ENCODE results near the gene HLA-DMB. TPM values are rescaled to one million over a fixed set of nuclear protein-coding genes. Genes with fewer than 3 reads are reported as not detected.
A peak's percentile ranks its signal among the peaks of the same experiment; 100 is the strongest.

Gene HLA-DMB
- total RNA-seq, 2 experiments from 2014 or later, result 3.5 to 3.6 TPM

DNA sequence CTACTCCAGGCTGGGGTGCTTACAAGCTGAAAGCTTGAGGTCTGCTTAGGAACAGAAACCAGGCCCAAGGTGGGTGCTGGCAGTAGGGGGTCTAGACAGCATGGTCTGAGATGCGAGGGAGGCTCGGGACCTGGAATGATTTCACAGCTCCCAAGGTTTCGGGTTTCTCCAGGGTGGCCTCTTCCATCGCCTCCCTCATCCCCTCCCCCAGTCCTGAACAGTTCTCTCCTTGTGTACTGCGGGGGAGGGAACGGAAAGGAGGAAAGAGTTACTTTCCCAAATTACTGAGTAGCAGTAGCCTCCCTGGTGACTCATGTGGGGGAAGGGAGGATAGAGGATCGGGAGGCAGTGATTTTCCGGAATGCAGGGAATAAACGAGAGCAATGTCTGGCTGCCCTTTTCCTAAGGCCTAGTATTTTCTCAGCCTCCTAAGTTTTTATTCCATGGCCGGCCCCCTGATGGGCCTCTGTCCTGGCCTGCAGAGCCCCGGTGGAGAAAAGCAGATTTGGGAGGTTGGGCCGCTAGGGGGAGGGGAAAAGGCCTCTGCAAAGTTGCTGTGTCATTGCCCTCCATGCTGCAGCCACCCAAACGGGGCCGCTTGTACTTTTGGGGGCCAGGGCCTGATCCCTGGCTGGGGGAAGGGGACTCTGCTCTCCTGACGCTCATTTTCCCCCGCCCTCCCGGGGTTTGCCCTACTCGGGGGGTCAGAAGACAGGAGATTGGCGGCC lies 29.0 kb upstream of the HLA-DMB start:
- H3K36me3 Mint-ChIP-seq (ENCODE audit: low read depth), result peaks cover 62% of the 10 kb centered on the region
- ATAC-seq, result peak; percentile 14
- CTCF ChIA-PET, result interaction anchor here (1.0 to 17.0 kb wide), 7 partner anchors 15 to 131 kb away, joined by 4 to 246 read pairs (median 56); partner anchors contain the start of genes HLA-DMA and TAP2
- H3K9me3 Mint-ChIP-seq, result no peaks in the 10 kb centered on the region
- no peaks in the 10 kb centered on the region for H3K27me3 Mint-ChIP-seq
- H3K4me3 Mint-ChIP-seq, result peak overlapping the region; percentile 95
- peaks cover 22% of the 10 kb centered on the region for H3K4me1 Mint-ChIP-seq (ENCODE audit: low read depth)
- POLR2A ChIA-PET, result interaction anchor here (0.7 to 30.4 kb wide), 18 partner anchors 8 to 1072 kb away, joined by 3 to 852 read pairs (median 20); partner anchors contain the start of genes BRD2, HLA-DMA, HLA-DMB and HSD17B8
- intact Hi-C loops (cut with micrococcal nuclease), result loop anchor here (2.0 kb wide), 2 partner anchors 29 to 125 kb away; partner anchors contain the start of genes HLA-DMB and PSMB8
- TF ChIP-seq, protein P1, sequence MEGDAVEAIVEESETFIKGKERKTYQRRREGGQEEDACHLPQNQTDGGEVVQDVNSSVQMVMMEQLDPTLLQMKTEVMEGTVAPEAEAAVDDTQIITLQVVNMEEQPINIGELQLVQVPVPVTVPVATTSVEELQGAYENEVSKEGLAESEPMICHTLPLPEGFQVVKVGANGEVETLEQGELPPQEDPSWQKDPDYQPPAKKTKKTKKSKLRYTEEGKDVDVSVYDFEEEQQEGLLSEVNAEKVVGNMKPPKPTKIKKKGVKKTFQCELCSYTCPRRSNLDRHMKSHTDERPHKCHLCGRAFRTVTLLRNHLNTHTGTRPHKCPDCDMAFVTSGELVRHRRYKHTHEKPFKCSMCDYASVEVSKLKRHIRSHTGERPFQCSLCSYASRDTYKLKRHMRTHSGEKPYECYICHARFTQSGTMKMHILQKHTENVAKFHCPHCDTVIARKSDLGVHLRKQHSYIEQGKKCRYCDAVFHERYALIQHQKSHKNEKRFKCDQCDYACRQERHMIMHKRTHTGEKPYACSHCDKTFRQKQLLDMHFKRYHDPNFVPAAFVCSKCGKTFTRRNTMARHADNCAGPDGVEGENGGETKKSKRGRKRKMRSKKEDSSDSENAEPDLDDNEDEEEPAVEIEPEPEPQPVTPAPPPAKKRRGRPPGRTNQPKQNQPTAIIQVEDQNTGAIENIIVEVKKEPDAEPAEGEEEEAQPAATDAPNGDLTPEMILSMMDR (IDR thresholded peaks at IDR 0.05), result peak; percentile 34
- DNase-seq, result peak; percentile 90
- H3K27ac Mint-ChIP-seq, result peak overlapping the region; percentile 99

DNA sequence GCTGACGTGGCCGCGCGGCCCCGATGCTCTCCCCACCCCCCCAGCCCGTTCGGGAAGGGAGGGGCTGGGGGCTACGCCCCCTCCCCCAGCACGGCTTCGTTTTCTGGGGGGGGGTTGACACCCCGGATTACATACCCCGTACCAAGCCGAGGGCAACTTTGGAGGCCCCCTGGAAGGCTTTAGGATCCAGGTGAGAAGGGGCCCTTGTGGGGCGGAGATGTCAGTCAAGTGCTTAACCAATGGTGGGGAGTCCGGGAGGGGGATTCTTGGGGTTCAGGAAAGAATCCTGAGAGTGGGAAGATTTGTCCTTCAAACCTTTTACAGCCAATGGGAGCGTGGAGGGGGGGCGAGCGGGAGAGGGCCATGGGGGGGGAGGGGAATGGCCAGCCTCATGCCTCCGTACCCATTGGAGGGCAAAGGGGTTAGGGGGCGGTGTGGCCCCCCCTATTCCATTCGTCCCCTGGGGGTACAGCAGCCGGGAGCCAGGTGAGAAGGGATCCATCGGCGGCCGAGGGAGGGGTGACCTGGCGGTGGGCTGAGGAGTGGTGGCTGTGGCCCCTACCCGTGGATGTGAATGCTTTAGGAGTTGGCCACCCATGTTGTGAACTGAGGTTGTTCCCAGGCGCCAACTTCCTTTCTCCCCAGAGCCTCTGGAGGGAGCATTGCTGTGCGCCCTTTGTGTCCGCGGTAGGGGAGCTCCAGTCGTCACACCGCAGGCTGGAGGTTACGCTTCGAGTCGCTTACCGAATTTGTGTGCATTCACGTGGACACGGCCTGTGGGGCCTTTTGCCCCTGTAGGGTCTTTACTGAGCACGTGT lies 28.2 kb upstream of the HLA-DMB start:
- POLR2A ChIA-PET, result interaction anchor here (0.6 to 30.4 kb wide), 19 partner anchors 7 to 1071 kb away, joined by 3 to 852 read pairs (median 5); partner anchors contain the start of genes BRD2, HLA-DMA, HLA-DMB and HSD17B8
- H3K4me1 Mint-ChIP-seq (ENCODE audit: low read depth), result peaks cover 26% of the 10 kb centered on the region
- H3K36me3 Mint-ChIP-seq (ENCODE audit: low read depth), result peaks cover 56% of the 10 kb centered on the region
- peak overlapping the region; percentile 99 for H3K27ac Mint-ChIP-seq
- DNase-seq (peak; percentile 83), ATAC-seq (peak; percentile 12)
- H3K4me3 Mint-ChIP-seq, result peak overlapping the region; percentile 95
- TF ChIP-seq, protein P1 (IDR thresholded peaks at IDR 0.05), result no peak
- CTCF ChIA-PET, result interaction anchor here (2.0 to 17.0 kb wide), 7 partner anchors 11 to 75 kb away, joined by 6 to 246 read pairs (median 23); partner anchors contain the start of genes HLA-DMA and HLA-DMB
- H3K27me3 Mint-ChIP-seq, result no peaks in the 10 kb centered on the region
- intact Hi-C loops (cut with micrococcal nuclease), result loop anchor here (2.0 kb wide), 1 partner anchor 28 kb away; the partner anchor contains the start of gene HLA-DMB
- H3K9me3 Mint-ChIP-seq, result no peaks in the 10 kb centered on the region

DNA sequence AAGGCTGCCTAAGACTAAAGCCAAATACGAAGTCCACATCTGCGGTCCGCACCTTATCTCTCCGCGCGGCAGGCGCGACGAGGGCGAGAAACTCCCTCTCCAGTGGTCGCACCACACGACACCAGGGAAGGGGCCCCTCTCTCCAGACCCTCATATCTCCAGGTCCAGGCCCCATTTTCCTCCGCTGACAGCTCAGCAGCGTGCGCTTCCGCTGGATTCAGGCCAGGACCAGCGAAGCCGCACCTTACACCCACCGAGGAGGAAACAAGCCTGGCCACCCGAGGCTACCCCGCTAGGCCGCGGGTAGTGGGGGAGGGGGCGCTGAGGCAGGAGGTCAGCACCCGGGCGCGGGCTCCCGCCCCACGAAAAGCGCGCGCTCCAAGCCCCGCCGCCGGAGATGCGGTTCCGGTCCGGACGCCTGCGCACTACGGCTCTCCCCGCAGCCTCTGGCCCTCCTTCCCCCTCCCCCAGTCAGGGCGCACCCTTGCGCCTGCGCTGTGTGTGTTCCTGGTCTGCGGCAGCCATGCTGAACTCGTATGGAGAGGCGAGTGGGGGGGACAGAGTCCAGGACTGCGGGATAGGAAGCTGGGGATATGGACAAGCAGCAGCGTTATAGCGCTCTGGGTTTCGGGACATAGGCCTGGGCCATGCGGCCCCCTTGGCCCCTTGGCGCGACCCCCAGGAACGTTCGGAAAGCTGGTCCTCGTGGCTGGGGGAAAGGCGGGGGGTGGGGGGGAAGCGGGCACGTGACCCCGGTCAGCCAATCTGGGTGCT lies 27.5 kb upstream of the HLA-DMB start, which contains the start of gene BRD2:
TSS of gene BRD2 (plus strand) at position 502 of the 774 bp plus-strand sequence. CDS start 4,305 bp downstream, outside the sequence.
- intact Hi-C loops (cut with micrococcal nuclease), result loop anchor here (2.0 kb wide), 1 partner anchor 27 kb away; the partner anchor contains the start of gene HLA-DMB
- H3K27ac Mint-ChIP-seq, result peak within 1 kb of the TSS; percentile 99
- H3K4me1 Mint-ChIP-seq (ENCODE audit: low read depth), result peaks cover 33% of the 10 kb centered on the region
- H3K27me3 Mint-ChIP-seq, result no peaks in the 10 kb centered on the region
- CTCF ChIA-PET, result interaction anchor here (0.6 to 17.0 kb wide), 27 partner anchors 9 to 167 kb away, joined by 3 to 246 read pairs (median 5); partner anchors contain the start of genes HLA-DMA, HLA-DMB and TAP2
- POLR2A ChIA-PET, result interaction anchor here (0.6 to 30.4 kb wide), 15 partner anchors 7 to 772 kb away, joined by 3 to 852 read pairs (median 5); partner anchors contain the start of genes BRD2, HLA-DMA, HLA-DMB and PSMB8
- peak; percentile 50 for ATAC-seq
- peaks cover 48% of the 10 kb centered on the region for H3K36me3 Mint-ChIP-seq (ENCODE audit: low read depth)
- TF ChIP-seq, protein P1 (IDR thresholded peaks at IDR 0.05), result no peak
- H3K9me3 Mint-ChIP-seq, result no peaks in the 10 kb centered on the region
- peak within 1 kb of the TSS; percentile 95 for H3K4me3 Mint-ChIP-seq
- peak; percentile 95 for DNase-seq
